NCI-H446 treated with DMSO at 0.1 percent for 48 hours (cell line): ENCODE data around the gene FICD.

ENCODE experiments used
- DNase-seq: peaks from one replicate; lab custom pipeline; 2025; lab: John Stamatoyannopoulos, UW

The FICD gene

DNA sequence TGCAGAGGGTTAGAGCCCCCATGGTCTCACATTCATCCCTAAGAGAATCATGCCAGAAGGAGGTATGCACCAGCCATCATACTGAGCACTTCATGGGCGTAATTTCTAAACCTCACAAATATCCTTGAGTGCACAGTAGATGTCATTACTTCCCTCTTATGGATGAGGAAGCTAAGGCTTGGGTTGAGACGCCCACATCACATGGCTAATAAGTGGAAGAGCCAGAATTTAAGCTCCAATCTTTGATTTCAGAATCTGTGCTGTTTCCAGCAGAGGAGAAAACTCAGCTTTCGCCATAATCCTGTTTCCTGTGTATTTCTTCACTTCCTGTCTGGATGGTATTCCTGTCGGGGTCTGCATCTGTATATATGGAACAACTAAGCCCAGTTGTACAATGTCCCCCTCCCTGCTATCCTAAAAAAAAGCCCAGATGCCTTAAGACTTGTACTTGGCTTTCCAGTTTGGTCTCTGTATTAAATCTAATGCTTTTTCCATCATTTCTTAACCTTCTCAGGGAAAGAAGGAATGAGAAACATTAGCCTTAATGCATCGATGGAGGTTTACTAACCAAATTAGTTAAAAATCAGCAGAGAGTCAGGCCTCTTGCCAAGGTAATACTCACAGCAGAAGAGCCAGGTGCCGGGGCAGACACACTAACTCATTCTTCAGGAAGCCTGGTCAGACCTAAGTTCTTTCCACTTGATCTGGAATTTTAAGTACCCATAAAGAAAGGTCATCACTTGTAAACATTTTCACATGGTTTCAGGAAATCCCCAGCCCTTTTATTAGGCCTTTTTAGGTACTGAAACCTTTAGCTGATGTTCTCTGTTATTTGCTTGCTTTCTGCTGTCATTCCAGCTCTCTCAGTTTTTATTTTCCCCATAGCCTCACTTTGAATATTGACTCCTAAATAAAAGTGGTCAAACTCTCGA is 52.6 kb downstream of the FICD start:
- no peak for DNase-seq

- no peak for DNase-seq
These were observed 53.5 kb downstream of the FICD start for GRCh38 chr12:108568338-108569154.
